HG02943 (cell line): ENCODE data around the gene ZCCHC14.
"Not testable (repeated sequence)": the region's sequence is repeated elsewhere in the genome, so short reads cannot be mapped to it uniquely, and the experiment has no call there.

Experiments
- ATAC-seq: cut with Tn5 transposase; IDR thresholded peaks from one replicate; pipeline ENCODE4 v1.9.1; 2021; ENCODE audit warnings: mild to moderate bottlenecking, low read depth, moderate library complexity; ENCODE audit not compliant: unreplicated experiment

The ZCCHC14 gene

DNA sequence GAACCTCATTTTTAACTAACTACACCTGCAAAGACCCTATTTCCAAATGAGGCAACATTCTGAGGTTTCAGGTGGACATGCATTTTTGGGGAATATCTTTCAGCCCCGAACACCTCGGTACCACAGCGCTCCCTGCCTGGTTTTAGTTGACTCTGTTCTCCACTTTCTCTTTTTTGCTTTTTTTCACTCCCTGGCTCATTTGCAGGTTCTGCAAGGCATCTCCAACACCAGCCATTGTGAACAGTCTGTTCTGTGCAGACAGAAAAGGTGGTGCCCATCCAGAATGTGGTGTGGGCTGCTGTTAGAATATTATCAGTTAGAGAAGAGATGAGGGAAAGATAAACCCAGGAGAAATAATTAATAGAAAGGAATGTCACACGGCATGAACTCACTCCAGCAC, 32.5 kb upstream of the ZCCHC14 start:
- no peak for ATAC-seq

DNA sequence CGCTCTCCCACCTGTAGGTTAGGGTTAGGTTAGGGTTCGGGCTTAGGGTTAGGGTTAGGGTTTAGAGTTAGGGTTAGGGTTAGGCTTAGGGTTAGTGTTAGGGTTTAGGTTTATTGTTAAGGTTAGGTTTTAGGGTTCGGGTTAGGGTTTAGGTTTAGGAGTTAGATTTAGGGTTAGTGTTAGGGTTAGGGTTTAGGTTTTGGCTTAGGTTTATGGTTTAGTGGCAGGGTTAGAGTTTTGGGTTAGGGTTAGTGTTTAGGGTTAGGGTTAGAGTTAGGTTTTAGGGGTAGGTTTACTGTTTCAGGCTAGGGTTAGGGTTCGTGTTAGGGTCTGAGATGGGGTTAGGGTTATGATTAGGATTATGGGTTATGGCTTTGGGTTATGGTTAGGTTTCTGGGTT, 31.6 kb upstream of the ZCCHC14 start:
- no peak for ATAC-seq

GRCh38 chr16:87523605-87524004, 30.8 kb upstream of the ZCCHC14 start:
- ATAC-seq: not testable (repeated sequence)

DNA sequence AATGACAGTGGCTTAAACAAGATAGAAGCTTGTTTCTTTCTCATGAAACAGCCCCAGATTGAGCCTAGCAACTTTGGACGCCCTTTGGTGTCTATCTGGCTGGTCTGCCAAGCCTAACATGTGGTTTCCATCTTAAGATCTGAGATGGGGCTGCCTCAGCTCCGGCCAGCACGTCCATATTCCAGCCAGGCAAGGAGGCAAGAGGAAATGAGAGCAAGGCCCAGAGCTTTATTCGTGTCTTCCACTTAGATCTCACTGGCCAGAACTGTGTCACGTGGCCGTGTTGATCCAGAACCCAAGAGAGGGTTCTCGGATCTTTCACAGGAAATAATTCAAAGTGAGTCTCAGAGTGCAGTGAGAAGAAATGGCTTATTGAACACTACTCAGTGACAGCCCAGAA, 28.9 kb upstream of the ZCCHC14 start:
- ATAC-seq: not testable (repeated sequence)

DNA sequence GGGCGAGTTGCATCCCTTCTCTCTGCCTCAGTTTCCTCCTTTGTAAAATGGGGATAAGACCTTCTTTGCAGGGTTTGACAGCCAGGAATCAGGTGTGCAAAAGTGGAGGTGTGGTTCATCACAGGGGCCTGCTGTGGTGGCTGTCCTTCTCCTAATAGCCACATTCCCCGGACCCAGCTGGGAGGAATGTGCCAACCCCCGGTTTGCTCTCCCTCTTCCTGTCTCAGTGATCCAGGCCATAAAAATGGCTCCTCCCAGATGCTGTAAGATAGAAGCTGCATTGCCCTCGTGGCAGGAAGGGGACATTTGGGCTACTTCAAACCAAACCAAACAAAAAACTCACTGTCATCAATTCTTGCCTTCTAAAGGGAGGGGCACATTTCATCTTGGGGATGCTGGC, 26.3 kb upstream of the ZCCHC14 start:
- not testable (repeated sequence) for ATAC-seq

GRCh38 chr16:87518430-87519051, 25.7 kb upstream of the ZCCHC14 start:
- ATAC-seq: not testable (repeated sequence)

GRCh38 chr16:87517610-87518429, 25.0 kb upstream of the ZCCHC14 start:
- ATAC-seq: not testable (repeated sequence)

DNA sequence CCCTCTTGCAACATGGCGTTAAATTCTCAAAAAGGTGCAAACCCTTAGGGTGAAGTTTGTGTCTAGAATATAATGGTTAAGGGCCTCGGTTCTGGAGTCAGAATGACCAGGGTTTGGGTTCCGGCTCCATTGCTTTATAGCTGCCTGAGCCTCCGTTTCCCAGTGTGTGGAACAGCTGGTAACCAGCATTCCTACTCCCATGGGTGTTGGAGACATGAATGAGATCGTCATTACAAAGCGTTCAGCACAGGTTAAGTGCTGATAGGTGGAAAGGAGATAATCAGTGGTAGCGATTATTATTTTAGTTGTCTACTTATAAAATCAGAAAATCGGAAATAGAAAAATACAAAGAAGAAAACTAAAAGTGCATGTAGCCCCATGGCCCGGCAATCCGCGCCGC, 23.5 kb upstream of the ZCCHC14 start:
- ATAC-seq: no peak

- no peak for ATAC-seq
These were observed 22.9 kb upstream of the ZCCHC14 start for GRCh38 chr16:87515475-87516330.

DNA sequence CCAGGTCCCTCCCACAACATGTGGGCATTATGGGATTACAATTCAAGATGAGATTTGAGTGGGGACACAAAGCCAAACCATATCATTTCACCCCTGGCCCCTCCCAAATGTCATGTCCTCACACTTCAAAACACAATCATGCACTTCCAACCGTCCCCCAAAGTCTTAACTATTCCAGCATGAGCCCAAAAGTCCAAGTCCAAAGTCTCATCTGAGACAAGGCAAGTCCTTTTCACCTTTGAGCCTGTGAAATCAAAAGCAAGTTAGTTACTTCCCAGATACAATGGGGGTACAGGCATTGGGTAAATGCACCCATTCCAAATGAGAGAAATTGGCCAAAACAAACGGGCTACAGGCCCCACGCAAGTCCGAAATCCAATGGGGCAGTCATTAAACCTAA, 17.0 kb upstream of the ZCCHC14 start:
- ATAC-seq: not testable (repeated sequence)

- no peak for ATAC-seq
These were observed 14.7 kb upstream of the ZCCHC14 start for GRCh38 chr16:87507351-87508069.

DNA sequence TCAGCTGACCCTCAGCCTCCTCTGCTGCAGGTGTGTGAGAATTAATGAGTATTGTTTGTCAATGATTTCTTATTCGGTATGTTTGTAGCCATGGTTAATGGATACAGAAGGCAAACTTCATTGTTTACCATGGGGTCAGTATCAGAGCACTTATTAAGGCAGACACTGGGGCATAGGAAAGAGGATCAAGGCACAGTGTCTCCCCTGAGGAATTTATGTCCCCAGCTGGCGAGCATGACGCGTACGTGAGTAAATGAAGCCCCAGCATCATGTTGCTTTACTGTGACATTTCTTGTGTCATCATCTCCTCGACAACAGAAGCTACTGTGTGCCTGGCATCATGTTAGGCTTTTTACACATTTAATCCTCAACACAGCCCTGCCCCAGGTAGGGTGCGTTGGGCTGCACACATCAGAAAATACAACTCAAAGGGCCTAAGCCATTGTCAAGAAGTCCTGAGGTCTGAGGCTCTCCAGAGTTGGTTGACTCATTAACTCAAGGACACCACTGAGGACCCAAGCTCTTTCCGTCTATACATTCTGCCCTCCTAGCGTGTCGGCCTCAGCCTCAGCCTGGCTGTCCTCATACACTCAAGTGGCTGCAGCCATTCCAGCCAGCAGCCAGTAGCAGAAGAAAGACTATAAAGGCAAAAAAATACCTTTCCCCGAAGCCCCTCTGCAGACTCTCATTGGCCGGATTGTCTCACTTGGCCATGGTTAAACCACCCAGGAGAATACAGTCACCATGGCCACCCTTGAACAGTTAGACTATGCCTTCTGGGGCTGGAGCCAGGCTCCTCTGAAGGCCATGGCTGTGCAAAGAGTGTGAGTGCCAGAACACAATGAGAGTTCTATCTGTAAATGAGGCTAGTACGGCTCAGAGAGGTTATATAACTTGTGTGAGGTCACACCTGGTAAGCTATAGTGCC, 13.9 kb upstream of the ZCCHC14 start:
- ATAC-seq: no peak

- no peak for ATAC-seq
These were observed 13.0 kb upstream of the ZCCHC14 start for GRCh38 chr16:87505834-87506233.

DNA sequence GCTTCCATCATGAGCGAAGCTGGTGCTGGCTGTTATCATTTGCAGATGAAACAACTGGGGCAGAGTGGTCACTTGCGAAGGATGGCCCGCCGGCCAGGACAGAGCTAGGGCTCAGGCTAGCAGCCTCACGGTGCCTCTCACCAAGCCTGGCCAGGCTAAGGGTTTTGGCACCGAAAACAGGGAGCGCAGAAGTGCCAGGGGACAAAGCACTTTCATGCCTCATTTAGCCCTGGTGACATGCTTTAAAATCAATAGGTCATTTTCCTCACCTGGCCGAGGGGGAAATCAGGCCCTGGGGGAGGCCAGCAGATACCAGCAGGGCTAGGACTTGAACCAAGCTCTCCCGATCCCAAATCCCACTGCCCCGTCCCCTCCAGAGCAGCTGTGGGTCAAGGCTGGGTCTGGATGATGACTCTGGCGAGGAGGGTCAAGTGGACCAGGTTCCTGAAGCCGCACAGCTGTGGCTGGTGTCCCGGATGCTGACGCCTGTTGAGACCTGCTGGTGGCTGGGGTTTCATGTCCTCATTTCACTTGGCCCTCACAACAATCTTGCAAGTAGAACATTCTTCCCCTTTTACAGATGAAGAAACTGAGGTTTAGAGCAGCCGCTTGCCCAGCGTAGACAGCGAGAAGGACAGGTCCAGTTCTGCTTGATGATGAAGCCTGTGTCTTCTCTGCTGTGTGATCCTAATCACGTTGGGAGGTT, 10.6 kb upstream of the ZCCHC14 start:
- not testable (repeated sequence) for ATAC-seq

GRCh38 chr16:87502308-87502969, 9.6 kb upstream of the ZCCHC14 start:
- no peak for ATAC-seq

DNA sequence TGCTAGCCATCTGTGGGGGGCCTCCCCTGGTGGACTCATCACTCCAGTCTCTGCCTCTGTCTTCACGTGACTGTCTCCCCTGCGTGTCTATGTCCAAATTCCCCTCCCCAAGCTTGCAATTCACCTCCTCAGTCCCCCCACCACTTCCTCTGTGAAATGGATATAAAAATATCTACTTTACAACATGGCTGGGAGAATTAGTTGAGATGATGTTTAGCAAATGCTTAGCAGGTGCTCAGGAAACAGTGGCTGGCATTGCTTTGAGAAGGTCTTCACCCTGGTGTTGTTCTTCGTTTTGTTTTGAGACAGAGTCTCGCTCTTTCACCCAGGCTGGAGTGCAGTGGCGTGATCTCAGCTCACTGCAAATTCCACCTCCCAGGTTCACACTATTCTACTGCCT, 8.3 kb upstream of the ZCCHC14 start:
- no peak for ATAC-seq

DNA sequence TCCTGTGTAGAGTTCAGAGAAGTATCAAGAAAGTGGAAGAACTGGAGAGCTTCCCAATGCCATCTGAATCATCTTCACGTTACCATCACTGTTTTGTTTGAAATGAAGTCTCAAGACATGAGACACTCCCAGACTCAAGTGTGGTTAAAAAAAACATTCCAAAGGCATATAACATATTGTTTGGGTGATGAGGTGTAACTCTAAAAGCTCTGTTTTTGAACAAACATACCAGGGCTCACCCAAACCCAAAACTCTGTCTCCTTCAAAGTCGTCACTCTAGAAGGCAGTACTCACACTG, 6.3 kb upstream of the ZCCHC14 start:
- no peak for ATAC-seq

- ATAC-seq: no peak
These were observed 5.7 kb upstream of the ZCCHC14 start for GRCh38 chr16:87498324-87499188.
